Erythroblast (primary cell): ENCODE results near the gene POLR2J3.
"Not testable (repeated sequence)": the region's sequence is repeated elsewhere in the genome, so short reads cannot be mapped to it uniquely, and the experiment has no call there.

ENCODE experiments used
- GATA1 ChIP-seq: IDR thresholded peaks from 2 replicates; pipeline ENCODE4 v1.6.1; 2011; ENCODE audit warnings: low read depth, mild to moderate bottlenecking, control low read depth, low read length, moderate library complexity
- POLR2A ChIP-seq: IDR thresholded peaks from 2 replicates; pipeline ENCODE4 v1.6.1; 2011; ENCODE audit warnings: mild to moderate bottlenecking, low read length

DNA sequence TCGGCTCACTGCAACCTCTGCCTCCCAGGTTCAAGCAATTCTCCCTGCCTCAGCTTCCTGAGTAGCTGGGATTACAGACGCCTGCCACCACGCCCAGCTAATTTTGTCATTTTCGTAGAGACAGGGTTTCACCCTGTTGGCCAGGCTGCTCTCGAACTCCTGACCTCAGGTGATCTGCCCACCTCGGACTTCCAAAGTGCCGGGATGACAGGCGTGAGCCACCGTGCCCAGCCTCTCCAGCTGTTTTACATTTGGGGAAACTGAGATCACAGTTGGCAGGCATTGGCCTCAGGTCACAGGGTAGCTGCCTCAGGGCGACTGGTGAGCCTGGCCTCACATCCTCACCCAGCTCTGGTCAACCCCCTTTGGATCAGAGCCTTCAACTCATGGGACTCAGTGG, 37.4 kb upstream of the POLR2J3 start:
- not testable (repeated sequence) for TF ChIP-seq POLR2A, GATA1
